ENCODE data around the gene RNF208. TPM values are rescaled to one million over a fixed set of nuclear protein-coding genes. Genes with fewer than 3 reads are reported as not detected.

Gene RNF208
- total and polyA plus RNA-seq, 3 donors from 2014 or later, result 3.0 to 7.7 (median 4.1) TPM

DNA sequence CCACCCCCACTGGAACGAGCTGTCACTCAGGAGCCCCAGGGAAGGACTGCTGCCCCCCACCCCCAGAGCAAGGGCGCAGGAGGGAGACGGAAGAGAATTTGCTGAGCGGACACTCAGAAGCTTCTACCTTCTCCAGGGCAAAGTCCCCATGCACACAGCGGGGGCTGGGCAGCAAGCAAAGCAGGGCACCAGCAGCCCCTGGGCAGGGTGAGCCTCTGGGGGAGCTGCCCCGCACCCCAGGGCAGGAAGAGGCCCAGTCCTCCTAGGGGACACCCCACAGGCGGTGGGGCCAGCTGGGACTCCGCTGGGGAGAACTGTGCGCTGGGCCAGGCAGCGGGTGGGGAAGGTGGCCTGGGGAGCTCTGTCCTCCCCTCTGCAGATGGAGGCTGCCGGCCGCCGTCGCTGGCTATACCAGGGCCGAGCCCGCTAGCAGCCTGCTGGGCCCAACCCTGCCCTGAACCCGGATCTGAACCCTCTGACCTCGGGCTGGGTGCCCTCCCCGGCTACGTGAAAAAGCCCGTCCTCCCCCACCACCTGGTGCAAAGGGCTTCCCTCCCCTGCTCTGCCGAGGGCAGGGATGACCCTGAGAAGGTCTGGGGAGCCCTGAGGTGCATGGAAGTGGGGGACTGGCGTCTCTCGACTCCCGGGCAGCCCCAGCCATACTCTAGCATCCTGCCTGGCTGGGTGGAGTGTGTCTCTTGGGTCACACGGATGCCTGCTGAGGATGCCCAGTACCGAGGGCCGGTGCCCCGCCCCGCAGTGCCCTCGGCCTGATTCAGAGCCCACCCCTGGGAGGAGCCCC, 8.1 kb upstream of the RNF208 start:
- DNase-seq, result no peak
- Histone ChIP-seq H3K27ac (no peak overlapping the region), H3K27me3 (no peaks in the 10 kb centered on the region), H3K9me3 (no peaks in the 10 kb centered on the region), H3K4me1 (peaks cover 10% of the 10 kb centered on the region), H3K36me3 (ENCODE audit: low read depth, missing control alignments) (no peaks in the 10 kb centered on the region), H3K4me3 (no peak overlapping the region)
- intact Hi-C loops (cut with DNase I; ENCODE audit: low total_unique reads), result loop anchor here (10.0 kb wide), 1 partner anchor 115 kb away; the partner anchor contains the start of gene DPP7
- no peak for TF ChIP-seq POLR2A (IDR thresholded peaks at IDR 0.05)
- TF ChIP-seq, protein P1, sequence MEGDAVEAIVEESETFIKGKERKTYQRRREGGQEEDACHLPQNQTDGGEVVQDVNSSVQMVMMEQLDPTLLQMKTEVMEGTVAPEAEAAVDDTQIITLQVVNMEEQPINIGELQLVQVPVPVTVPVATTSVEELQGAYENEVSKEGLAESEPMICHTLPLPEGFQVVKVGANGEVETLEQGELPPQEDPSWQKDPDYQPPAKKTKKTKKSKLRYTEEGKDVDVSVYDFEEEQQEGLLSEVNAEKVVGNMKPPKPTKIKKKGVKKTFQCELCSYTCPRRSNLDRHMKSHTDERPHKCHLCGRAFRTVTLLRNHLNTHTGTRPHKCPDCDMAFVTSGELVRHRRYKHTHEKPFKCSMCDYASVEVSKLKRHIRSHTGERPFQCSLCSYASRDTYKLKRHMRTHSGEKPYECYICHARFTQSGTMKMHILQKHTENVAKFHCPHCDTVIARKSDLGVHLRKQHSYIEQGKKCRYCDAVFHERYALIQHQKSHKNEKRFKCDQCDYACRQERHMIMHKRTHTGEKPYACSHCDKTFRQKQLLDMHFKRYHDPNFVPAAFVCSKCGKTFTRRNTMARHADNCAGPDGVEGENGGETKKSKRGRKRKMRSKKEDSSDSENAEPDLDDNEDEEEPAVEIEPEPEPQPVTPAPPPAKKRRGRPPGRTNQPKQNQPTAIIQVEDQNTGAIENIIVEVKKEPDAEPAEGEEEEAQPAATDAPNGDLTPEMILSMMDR (IDR thresholded peaks at IDR 0.05), result no peak
- 20 to 56% methylated on average over 2 to 28 of the region's 31 CpGs for WGBS, 2 donors

DNA sequence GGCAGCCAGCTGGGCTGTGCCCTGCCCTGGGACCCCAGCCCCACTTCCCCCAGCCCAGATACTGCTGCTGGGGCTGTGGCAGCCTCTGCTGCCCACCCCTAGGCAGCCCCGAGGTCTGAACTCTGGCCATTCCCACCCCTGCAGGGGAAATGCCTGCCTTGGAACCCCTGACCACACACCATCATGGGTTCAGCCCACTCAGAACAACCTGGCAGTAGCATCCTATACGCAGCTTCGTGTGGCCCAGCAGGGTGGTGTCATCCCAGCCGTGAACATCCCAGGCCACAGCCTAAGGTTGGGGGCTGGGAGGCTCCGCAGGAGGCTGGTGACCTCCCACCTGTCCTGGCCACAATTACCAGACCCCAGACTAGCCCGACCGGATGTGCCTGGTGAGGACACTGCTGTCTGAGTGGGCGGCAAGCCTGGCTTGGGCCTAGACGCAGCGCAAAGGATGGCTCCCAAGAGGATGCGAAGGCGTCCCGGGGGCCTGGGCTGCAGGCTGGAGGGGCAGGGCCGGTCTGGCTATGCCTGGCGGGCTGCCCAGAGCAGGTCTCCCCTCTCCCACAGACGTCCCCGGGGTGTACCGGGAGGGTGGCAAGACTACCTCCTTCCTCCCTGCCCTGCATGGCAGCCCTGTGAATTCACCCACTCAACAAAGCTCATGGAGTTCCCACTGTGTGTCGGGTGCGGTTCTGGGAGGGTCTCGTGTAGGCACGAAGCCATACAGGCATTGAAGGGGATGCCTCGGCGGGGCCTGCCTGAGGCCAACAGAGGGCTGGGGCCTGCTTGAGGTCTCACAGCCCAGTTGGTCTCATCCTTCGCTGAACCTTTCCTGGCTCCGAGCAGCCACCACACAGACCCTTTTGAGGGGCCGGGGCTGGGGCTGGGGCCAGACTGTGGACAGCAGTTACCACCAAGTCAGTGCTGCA, 7.2 kb upstream of the RNF208 start:
- no peaks in the 10 kb centered on the region for H3K36me3 ChIP-seq (ENCODE audit: low read depth, missing control alignments)
- H3K9me3 ChIP-seq, result no peaks in the 10 kb centered on the region
- H3K27ac ChIP-seq, result no peak overlapping the region
- no peak for DNase-seq
- H3K4me1 ChIP-seq, result peaks cover 10% of the 10 kb centered on the region
- H3K4me3 ChIP-seq, result no peak overlapping the region
- TF ChIP-seq POLR2A (IDR thresholded peaks at IDR 0.05), result no peak
- TF ChIP-seq, protein P1 (IDR thresholded peaks at IDR 0.05), result no peak
- no peaks in the 10 kb centered on the region for H3K27me3 ChIP-seq
- intact Hi-C loops (cut with DNase I; ENCODE audit: low total_unique reads), result loop anchor here (10.0 kb wide), 1 partner anchor 114 kb away; the partner anchor contains the start of gene DPP7
- 50 to 61% methylated on average over 10 to 26 of the region's 27 CpGs for WGBS, 2 donors

DNA sequence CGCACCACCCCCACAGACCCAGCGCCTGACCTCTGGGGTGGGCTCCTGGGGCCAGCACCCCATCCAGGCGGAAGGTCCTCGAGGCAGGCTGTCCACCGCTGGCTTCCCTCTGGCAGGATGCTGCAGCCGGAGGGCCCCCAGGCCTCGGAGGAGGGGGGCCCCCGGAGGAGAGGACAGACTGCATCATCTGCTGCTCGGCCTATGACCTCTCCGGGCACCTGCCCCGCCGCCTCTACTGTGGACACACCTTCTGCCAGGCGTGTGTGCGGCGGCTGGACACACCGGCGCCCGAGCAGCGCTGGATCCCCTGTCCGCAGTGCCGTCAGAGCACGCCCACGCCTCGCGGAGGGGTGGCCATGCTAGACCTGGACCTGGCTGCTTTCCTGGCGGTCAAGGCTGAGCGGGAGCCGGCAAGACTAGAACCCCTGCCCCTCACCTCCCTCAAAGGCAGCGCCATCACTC, 6.5 kb upstream of the RNF208 start:
- intact Hi-C loops (cut with DNase I; ENCODE audit: low total_unique reads), result loop anchor here (10.0 kb wide), 1 partner anchor 114 kb away; the partner anchor contains the start of gene DPP7
- Histone ChIP-seq H3K27ac (no peak overlapping the region), H3K4me1 (peaks cover 15% of the 10 kb centered on the region), H3K4me3 (no peak overlapping the region), H3K36me3 (ENCODE audit: low read depth, missing control alignments) (no peaks in the 10 kb centered on the region), H3K27me3 (no peaks in the 10 kb centered on the region), H3K9me3 (no peaks in the 10 kb centered on the region)
- WGBS, 2 donors, result 53 to 71% methylated on average over 4 to 26 of the region's 29 CpGs
- TF ChIP-seq, protein P1 (IDR thresholded peaks at IDR 0.05), result no peak
- no peak for TF ChIP-seq POLR2A (IDR thresholded peaks at IDR 0.05)
- no peak for DNase-seq

DNA sequence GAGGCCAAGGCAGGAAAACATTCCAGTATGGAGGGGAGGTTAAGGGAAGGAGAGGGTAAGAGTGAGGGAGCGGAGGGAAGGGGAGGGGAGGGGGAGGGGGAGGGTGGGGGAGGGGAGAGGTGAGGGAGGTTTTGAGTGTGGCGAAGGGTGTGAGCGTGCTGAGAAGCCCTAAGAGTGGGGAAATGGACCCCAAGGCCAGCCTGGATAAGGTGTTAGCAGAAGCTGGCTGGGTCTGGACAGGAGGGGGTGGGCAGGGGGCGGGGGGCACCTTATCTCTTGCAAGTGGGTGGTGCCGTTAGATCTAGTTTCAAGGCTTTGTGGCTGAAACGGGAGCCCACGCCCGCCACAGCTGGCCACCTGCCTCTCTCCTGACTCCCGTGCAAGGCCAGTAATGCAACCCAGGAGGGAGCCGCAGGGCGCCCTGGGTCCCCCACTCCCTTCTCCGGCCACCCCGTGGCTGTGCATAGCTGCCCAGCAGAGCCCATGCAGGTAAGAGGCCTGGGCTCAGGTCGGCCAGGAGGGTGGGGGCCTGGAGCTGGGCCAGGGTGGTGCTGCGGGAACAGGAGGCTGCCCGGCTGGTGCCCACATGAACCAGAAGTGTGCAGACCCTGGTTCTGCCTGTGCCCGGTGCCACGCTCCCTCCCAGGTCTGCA, 5.9 kb upstream of the RNF208 start:
- no peaks in the 10 kb centered on the region for H3K27me3 ChIP-seq
- intact Hi-C loops (cut with DNase I; ENCODE audit: low total_unique reads), result loop anchor here (10.0 kb wide), 1 partner anchor 113 kb away; the partner anchor contains the start of gene DPP7
- no peak overlapping the region for H3K27ac ChIP-seq
- 29 to 35% methylated on average over 8 to 17 of the region's 18 CpGs for WGBS, 2 donors
- H3K9me3 ChIP-seq, result no peaks in the 10 kb centered on the region
- TF ChIP-seq, protein P1 (IDR thresholded peaks at IDR 0.05), result no peak
- TF ChIP-seq POLR2A (IDR thresholded peaks at IDR 0.05), result no peak
- no peak for DNase-seq
- no peaks in the 10 kb centered on the region for H3K36me3 ChIP-seq (ENCODE audit: low read depth, missing control alignments)
- peaks cover 17% of the 10 kb centered on the region for H3K4me1 ChIP-seq
- no peak overlapping the region for H3K4me3 ChIP-seq

Measured in testis (tissue), 3 donors.